Testis (tissue), 2 donors: ENCODE results near the gene YBX2.

Experiments
- POLR2A ChIP-seq: fragments of 450-650 bp; IDR thresholded peaks from one replicate; pipeline ENCODE4 v1.6.1; 2017; ENCODE audit warnings: antibody characterized with exemption, mild to moderate bottlenecking, moderate library complexity
- TF ChIP-seq, protein P1 (sequence below), 3 experiments: fragments of 450-650 bp in 2 of 3; fragments of 200-600 bp in 1 of 3; sonication (generic) in 1 of 3; IDR thresholded peaks; one replicate each; pipeline ENCODE4 v1.5.1; 2016 to 2019; ENCODE audit warnings: antibody characterized with exemption in 3 of 3, mild to moderate bottlenecking in 2 of 3, moderate library complexity in 1 of 3

DNA sequence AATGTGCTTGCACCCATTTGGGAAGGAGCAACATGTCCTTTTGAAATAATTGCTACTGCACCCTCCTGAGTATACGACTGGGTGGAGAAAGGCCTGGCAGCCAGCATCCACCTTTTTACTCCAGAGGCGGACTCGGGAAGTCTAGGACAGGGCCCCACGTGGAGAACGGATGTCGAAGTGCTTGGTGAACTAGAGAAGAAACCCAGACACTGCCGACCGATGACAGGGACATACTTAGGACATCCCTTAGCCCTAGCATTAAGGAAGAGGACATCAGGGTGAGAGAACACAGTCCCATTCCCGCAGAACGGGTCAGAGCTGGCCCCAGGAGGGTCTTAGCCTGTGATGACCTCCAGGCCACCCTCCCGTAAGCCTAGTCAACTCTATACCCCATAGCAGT, 3.8 kb downstream of the YBX2 start:
- TF ChIP-seq POLR2A = no peak
- TF ChIP-seq, protein P1, sequence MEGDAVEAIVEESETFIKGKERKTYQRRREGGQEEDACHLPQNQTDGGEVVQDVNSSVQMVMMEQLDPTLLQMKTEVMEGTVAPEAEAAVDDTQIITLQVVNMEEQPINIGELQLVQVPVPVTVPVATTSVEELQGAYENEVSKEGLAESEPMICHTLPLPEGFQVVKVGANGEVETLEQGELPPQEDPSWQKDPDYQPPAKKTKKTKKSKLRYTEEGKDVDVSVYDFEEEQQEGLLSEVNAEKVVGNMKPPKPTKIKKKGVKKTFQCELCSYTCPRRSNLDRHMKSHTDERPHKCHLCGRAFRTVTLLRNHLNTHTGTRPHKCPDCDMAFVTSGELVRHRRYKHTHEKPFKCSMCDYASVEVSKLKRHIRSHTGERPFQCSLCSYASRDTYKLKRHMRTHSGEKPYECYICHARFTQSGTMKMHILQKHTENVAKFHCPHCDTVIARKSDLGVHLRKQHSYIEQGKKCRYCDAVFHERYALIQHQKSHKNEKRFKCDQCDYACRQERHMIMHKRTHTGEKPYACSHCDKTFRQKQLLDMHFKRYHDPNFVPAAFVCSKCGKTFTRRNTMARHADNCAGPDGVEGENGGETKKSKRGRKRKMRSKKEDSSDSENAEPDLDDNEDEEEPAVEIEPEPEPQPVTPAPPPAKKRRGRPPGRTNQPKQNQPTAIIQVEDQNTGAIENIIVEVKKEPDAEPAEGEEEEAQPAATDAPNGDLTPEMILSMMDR (IDR thresholded peaks at IDR 0.05) = no peak
